ENCODE measurements around the gene IL15.

The IL15 gene

DNA sequence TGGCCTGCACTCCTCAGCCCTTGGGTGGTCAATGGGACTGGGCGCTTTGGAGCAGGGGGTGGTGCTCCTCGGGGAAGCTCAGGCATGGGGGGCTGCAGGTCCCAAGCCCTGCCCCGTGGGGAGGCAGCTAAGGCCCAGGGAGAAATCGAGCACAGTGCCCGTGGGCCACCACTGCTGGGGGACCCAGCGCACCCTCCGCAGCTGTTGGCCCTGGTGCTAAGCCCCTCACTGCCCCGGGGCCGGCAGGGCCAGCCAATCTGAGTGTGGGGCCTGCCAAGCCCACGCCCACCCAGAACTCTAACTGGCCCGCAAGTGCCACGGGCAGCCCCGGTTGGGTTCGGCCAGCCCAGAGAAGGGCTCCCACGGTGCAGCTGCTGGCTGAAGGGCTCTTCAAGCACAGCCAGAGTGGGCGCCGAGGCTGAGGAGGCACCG, 30.9 kb upstream of the IL15 start:
- H3K9me2 ChIP-seq (replicated peaks; ENCODE audit: insufficient read depth, low read length) = no peaks in the 10 kb centered on the region
- no peak overlapping the region for H2AFZ ChIP-seq (ENCODE audit: low read depth, low read length, severe bottlenecking)
- no peak overlapping the region for H3K4me3 ChIP-seq (ENCODE audit: insufficient read depth, low read length, poor library complexity, severe bottlenecking)
- H3K36me3 ChIP-seq (ENCODE audit: low read length) = no peaks in the 10 kb centered on the region
- no peaks in the 10 kb centered on the region for H3K27me3 ChIP-seq (ENCODE audit: low read length)
- no peak overlapping the region for H3K9ac ChIP-seq (ENCODE audit: low read length)
- no peaks in the 10 kb centered on the region for H4K20me1 ChIP-seq (ENCODE audit: low read depth, low read length)
- no peak overlapping the region for H3K27ac ChIP-seq (ENCODE audit: low read depth, low read length)
- H3F3A ChIP-seq (ENCODE audit: insufficient read depth) = no peaks in the 10 kb centered on the region
- no peaks in the 10 kb centered on the region for H3K9me3 ChIP-seq (ENCODE audit: insufficient read depth, low read length)
- no peaks in the 10 kb centered on the region for H3K79me2 ChIP-seq (ENCODE audit: insufficient read depth, low read length)
- no peak for TF ChIP-seq EZH2phosphoT487 (conservative IDR thresholded peaks at IDR 0.05; ENCODE audit: low read length)
- no peak for TF ChIP-seq CTCF (IDR thresholded peaks at IDR 0.05; ENCODE audit: insufficient read depth, low read length, poor library complexity, severe bottlenecking)
- no peak overlapping the region for H3K4me2 ChIP-seq (ENCODE audit: low read depth, low read length, poor library complexity, severe bottlenecking)

GRCh38 chr4:141609243-141609642, 27.1 kb upstream of the IL15 start:
- H3K9me3 ChIP-seq (ENCODE audit: insufficient read depth, low read length) = no peaks in the 10 kb centered on the region
- H3K9ac ChIP-seq (ENCODE audit: low read length) = no peak overlapping the region
- H3K27ac ChIP-seq (ENCODE audit: low read depth, low read length) = no peak overlapping the region
- no peaks in the 10 kb centered on the region for H3F3A ChIP-seq (ENCODE audit: insufficient read depth)
- TF ChIP-seq CTCF (IDR thresholded peaks at IDR 0.05; ENCODE audit: insufficient read depth, low read length, poor library complexity, severe bottlenecking) (no peak), EZH2phosphoT487 (conservative IDR thresholded peaks at IDR 0.05; ENCODE audit: low read length) (no peak)
- no peaks in the 10 kb centered on the region for H3K36me3 ChIP-seq (ENCODE audit: low read length)
- H4K20me1 ChIP-seq (ENCODE audit: low read depth, low read length) = no peaks in the 10 kb centered on the region
- H3K9me2 ChIP-seq (replicated peaks; ENCODE audit: insufficient read depth, low read length) = no peaks in the 10 kb centered on the region
- H3K27me3 ChIP-seq (ENCODE audit: low read length) = no peaks in the 10 kb centered on the region
- no peak overlapping the region for H3K4me2 ChIP-seq (ENCODE audit: low read depth, low read length, poor library complexity, severe bottlenecking)
- H3K4me3 ChIP-seq (ENCODE audit: insufficient read depth, low read length, poor library complexity, severe bottlenecking) = no peak overlapping the region
- H2AFZ ChIP-seq (ENCODE audit: low read depth, low read length, severe bottlenecking) = no peak overlapping the region
- no peaks in the 10 kb centered on the region for H3K79me2 ChIP-seq (ENCODE audit: insufficient read depth, low read length)

DNA sequence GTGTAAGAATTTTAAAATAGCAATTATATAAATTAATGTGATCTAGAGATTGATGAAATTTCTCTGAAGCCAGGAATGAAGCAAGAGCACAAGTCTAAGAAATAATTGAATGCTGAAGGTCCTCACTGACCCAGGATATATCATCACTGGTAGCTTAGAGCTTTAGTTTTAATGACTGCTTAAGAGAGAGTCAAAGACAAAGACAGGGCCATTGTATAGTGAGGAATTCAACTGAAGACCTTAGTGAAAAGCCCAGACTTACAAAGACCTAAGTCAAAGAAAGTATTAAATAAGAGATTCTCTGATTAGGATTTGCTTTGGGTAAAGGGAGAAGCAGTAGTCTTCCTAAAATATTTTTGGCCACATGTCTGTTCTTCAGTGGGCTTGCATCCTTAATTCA, 26.0 kb upstream of the IL15 start:
- no peak overlapping the region for H3K27ac ChIP-seq (ENCODE audit: low read depth, low read length)
- no peaks in the 10 kb centered on the region for H3K27me3 ChIP-seq (ENCODE audit: low read length)
- H2AFZ ChIP-seq (ENCODE audit: low read depth, low read length, severe bottlenecking) = no peak overlapping the region
- H3K4me2 ChIP-seq (ENCODE audit: low read depth, low read length, poor library complexity, severe bottlenecking) = no peak overlapping the region
- H3K36me3 ChIP-seq (ENCODE audit: low read length) = no peaks in the 10 kb centered on the region
- H4K20me1 ChIP-seq (ENCODE audit: low read depth, low read length) = no peaks in the 10 kb centered on the region
- no peaks in the 10 kb centered on the region for H3F3A ChIP-seq (ENCODE audit: insufficient read depth)
- no peak overlapping the region for H3K4me3 ChIP-seq (ENCODE audit: insufficient read depth, low read length, poor library complexity, severe bottlenecking)
- no peak overlapping the region for H3K9ac ChIP-seq (ENCODE audit: low read length)
- H3K9me3 ChIP-seq (ENCODE audit: insufficient read depth, low read length) = no peaks in the 10 kb centered on the region
- H3K79me2 ChIP-seq (ENCODE audit: insufficient read depth, low read length) = no peaks in the 10 kb centered on the region
- H3K9me2 ChIP-seq (replicated peaks; ENCODE audit: insufficient read depth, low read length) = no peaks in the 10 kb centered on the region
- TF ChIP-seq EZH2phosphoT487 (conservative IDR thresholded peaks at IDR 0.05; ENCODE audit: low read length) (no peak), CTCF (IDR thresholded peaks at IDR 0.05; ENCODE audit: insufficient read depth, low read length, poor library complexity, severe bottlenecking) (no peak)
